HepG2 (cell line): ENCODE results near the gene TRIO. TPM values are rescaled to one million over a fixed set of nuclear protein-coding genes. Genes with fewer than 3 reads are reported as not detected.

Experiments used
- ATAC-seq: fragments of 200-7000 bp; cut with Tn5 transposase; 3 replicates; pipeline ENCODE4 v1.9.1; 2020; ENCODE audit warnings: mild to moderate bottlenecking, moderate library complexity
- BruUV-seq: library from RNA; stranded (reverse); fragments of 400-500 nt; replicated peaks from 2 replicates; lab custom pipeline; 2021; lab: Mats Ljungman, UMichigan
- CTCF ChIA-PET: fragments of 300-600 bp; formaldehyde crosslinking; extraction: SDS; loops from one replicate; lab custom pipeline; 2021; ENCODE audit warnings: low total read pairs, inconsistent platforms, low intra/inter-chr PET ratio; lab: Yijun Ruan, JAX
- POLR2A ChIA-PET: fragments of 350-600 bp; sonication (Branson Sonifier 250); formaldehyde crosslinking; loops from one replicate; lab custom pipeline; 2020; ENCODE audit warnings: antibody characterized with exemption, inconsistent platforms; lab: Yijun Ruan, JAX
- DNase-seq: peaks from one replicate; pipeline ENCODE4 v3.0.0-alpha.2; 2015; ENCODE audit warnings: low spot score
- FAIRE-seq: peaks from 3 replicates; lab custom pipeline; 2011; peaks lifted over from hg19 to GRCh38; lab: Jason Lieb, UNC
- H2AFZ ChIP-seq: one replicate; pipeline ENCODE4 v1.6.1; 2011; ENCODE audit warnings: low read length, inconsistent platforms
- H3K27ac ChIP-seq: fragments of 300-600 bp; 3 replicates; pipeline ENCODE4 v1.8.0; 2011; ENCODE audit warnings: mixed run types, mild to moderate bottlenecking, mixed read lengths, low read length, inconsistent platforms; ENCODE audit not compliant: insufficient read depth; ENCODE audit errors: extremely low read length
- H3K27me3 ChIP-seq, 2 experiments: fragments of 200-600 bp in 1 of 2; 2 replicates in 1 of 2; 3 replicates in 1 of 2; pipeline versions ENCODE4 v1.6.0 to v1.8.0; 2011; ENCODE audit warnings: low read length in 2 of 2, mild to moderate bottlenecking in 2 of 2, moderate library complexity in 2 of 2, inconsistent platforms in 1 of 2; ENCODE audit not compliant: insufficient read depth in 2 of 2, control insufficient read depth in 1 of 2
- H3K36me3 ChIP-seq, 2 experiments: fragments of 200-600 bp in 1 of 2; replicated peaks in 1 of 2; 2 replicates in 1 of 2; 3 replicates in 1 of 2; pipeline versions ENCODE4 v1.5.1 to v1.8.0; 2011; ENCODE audit warnings: low read length in 2 of 2, inconsistent platforms in 1 of 2; ENCODE audit not compliant: insufficient read depth in 2 of 2, control insufficient read depth in 1 of 2
- H3K4me1 ChIP-seq: 2 replicates; pipeline ENCODE4 v1.5.1; 2012; ENCODE audit warnings: low read length, inconsistent platforms; ENCODE audit not compliant: insufficient read depth
- H3K4me2 ChIP-seq: 2 replicates; pipeline ENCODE4 v1.6.0; 2011; ENCODE audit warnings: low read depth, low read length, inconsistent platforms
- H3K4me3 ChIP-seq, 3 experiments: fragments of 200-600 bp in 1 of 3; sonication (generic), shearing (Covaris generic) in 1 of 3; replicated peaks in 1 of 3; 2 replicates each; pipeline ENCODE4 v1.5.1; 2011 to 2016; ENCODE audit warnings: low read length in 3 of 3, inconsistent platforms in 2 of 3, low read depth in 2 of 3, mild to moderate bottlenecking in 2 of 3, control low read depth in 1 of 3, mixed read lengths in 1 of 3; ENCODE audit not compliant: insufficient read depth in 1 of 3
- H3K79me2 ChIP-seq: one replicate; pipeline ENCODE4 v1.6.1; 2011; ENCODE audit warnings: low read length, inconsistent platforms; ENCODE audit not compliant: insufficient read depth
- H3K9ac ChIP-seq: 2 replicates; pipeline ENCODE4 v1.6.0; 2011; ENCODE audit warnings: mild to moderate bottlenecking, low read depth, low read length, inconsistent platforms; ENCODE audit not compliant: insufficient read depth
- H3K9me3 ChIP-seq: 2 replicates; pipeline ENCODE4 v1.5.1; 2012; ENCODE audit warnings: mild to moderate bottlenecking, low read length
- H4K20me1 ChIP-seq: 2 replicates; pipeline ENCODE4 v1.6.0; 2011; ENCODE audit warnings: inconsistent platforms, mild to moderate bottlenecking, low read length, moderate library complexity; ENCODE audit not compliant: insufficient read depth
- BRF2 ChIP-seq: sonication (generic); formaldehyde crosslinking; IDR thresholded peaks from 2 replicates; pipeline ENCODE4 v1.8.1; 2022; ENCODE audit warnings: mild to moderate bottlenecking, missing genetic modification reagents
- E2F2 ChIP-seq: sonication (generic); formaldehyde crosslinking; IDR thresholded peaks from 2 replicates; pipeline ENCODE4 v1.4.0; 2020; ENCODE audit warnings: missing genetic modification reagents, borderline replicate concordance
- FOXJ3 ChIP-seq: sonication (generic); formaldehyde crosslinking; IDR thresholded peaks from 2 replicates; pipeline ENCODE4 v1.4.0; 2020; ENCODE audit warnings: missing genetic modification reagents, mild to moderate bottlenecking, borderline replicate concordance
- GPN1 ChIP-seq: sonication (generic); formaldehyde crosslinking; IDR thresholded peaks from 2 replicates; pipeline ENCODE4 v1.5.1; 2020; ENCODE audit warnings: missing genetic modification reagents, borderline replicate concordance
- NCOA2 ChIP-seq: sonication (generic); formaldehyde crosslinking; IDR thresholded peaks from 2 replicates; pipeline ENCODE4 v1.8.0; 2022; ENCODE audit warnings: inconsistent platforms
- NR2C2 ChIP-seq: sonication (generic); formaldehyde crosslinking; IDR thresholded peaks from 2 replicates; pipeline ENCODE4 v1.4.0; 2020; ENCODE audit warnings: missing genetic modification reagents, mild to moderate bottlenecking, moderate library complexity, borderline replicate concordance
- SATB2 ChIP-seq: sonication (generic); formaldehyde crosslinking; IDR thresholded peaks from 2 replicates; pipeline ENCODE4 v1.5.0; 2020; ENCODE audit warnings: missing genetic modification reagents
- TRIM22 ChIP-seq: fragments of 450-650 bp; IDR thresholded peaks from 2 replicates; pipeline ENCODE4 v1.6.1; 2017
- ZBTB20 ChIP-seq: sonication (generic); formaldehyde crosslinking; IDR thresholded peaks from 2 replicates; pipeline ENCODE4 v1.8.1; 2023; ENCODE audit warnings: missing genetic modification reagents, low read depth, mild to moderate bottlenecking, borderline replicate concordance
- ZNF205 ChIP-seq: IDR thresholded peaks from 2 replicates; pipeline ENCODE4 v1.6.1; 2018; ENCODE audit warnings: missing biosample characterization, missing genetic modification reagents
- ZNF234 ChIP-seq: sonication (generic); formaldehyde crosslinking; conservative IDR thresholded peaks from 2 replicates; pipeline ENCODE4 v1.5.1; 2020; ENCODE audit warnings: mild to moderate bottlenecking, missing genetic modification reagents
- ZNF354B ChIP-seq: sonication (generic); formaldehyde crosslinking; IDR thresholded peaks from 2 replicates; pipeline ENCODE4 v1.8.0; 2022; ENCODE audit warnings: mild to moderate bottlenecking, missing genetic modification reagents
- ZNF484 ChIP-seq: sonication (generic); formaldehyde crosslinking; IDR thresholded peaks from 2 replicates; pipeline ENCODE4 v1.5.1; 2020; ENCODE audit warnings: mild to moderate bottlenecking, low read depth, missing genetic modification reagents, borderline replicate concordance
- ZNF512 ChIP-seq: sonication (generic); formaldehyde crosslinking; IDR thresholded peaks from 2 replicates; pipeline ENCODE4 v1.4.0; 2020; ENCODE audit warnings: mild to moderate bottlenecking, missing genetic modification reagents
- WGBS: methylation state at CpG from one replicate; pipeline ENCODE4 v1.1.6; 2017; ENCODE audit warnings: low lambda C conversion rate; 5-methylcytosine and 5-hydroxymethylcytosine counted together
- in situ Hi-C: cut with HindIII; loops from 2 replicates; pipeline ENCODE4 v1.10.0; 2017; ENCODE audit warnings: low pct_unique_long_range_greater_than_20kb; ENCODE audit not compliant: extremely low pct_ligation_motif_present
- intact Hi-C: fragments of 100-400 bp; cut with micrococcal nuclease; formaldehyde crosslinking; loops from one replicate; pipeline ENCODE4 v1.10.0; 2022; ENCODE audit not compliant: unreplicated experiment
- polyA plus RNA-seq, 8 experiments: library from polyadenylated mRNA; depleted of rRNA in 3 of 8; stranded (reverse) in 7 of 8; unstranded in 1 of 8; fragments of >200 nt; fragmentation: Illumina TruSeq in 4 of 8; extraction: Trizol in 4 of 8; gene quantifications; 2 replicates each; pipeline versions ENCODE4 v1.2.1 to v1.2.3, GENCODE V29; 2011 to 2016; ENCODE audit warnings: low read depth in 4 of 8, missing spikeins in 1 of 8, mixed read lengths in 1 of 8; ENCODE audit not compliant: insufficient read depth in 1 of 8
- total RNA-seq, 5 experiments: library from RNA; depleted of rRNA; stranded (reverse); fragments of >200 nt; fragmentation: Illumina TruSeq; extraction: Trizol; gene quantifications; 2 replicates each; pipeline ENCODE4 v1.2.3, GENCODE V29; 2016; ENCODE audit warnings: low read depth in 1 of 5

Gene TRIO
- total and polyA plus RNA-seq, 2 of the 13 experiments (the other 11 are each of a cell fraction or from before 2014, with no cell fraction given) = 45.2 to 45.9 TPM

GRCh38 chr5:14261235-14261634 is 118.1 kb downstream of the TRIO start (continued):
- TF ChIP-seq ZBTB20 (CRISPR knock-in tag) = no peak

- H4K20me1 ChIP-seq = peaks cover 12% of the 10 kb centered on the region
- no peaks in the 10 kb centered on the region for H3K27me3 ChIP-seq
- no peaks in the 10 kb centered on the region for H3K36me3 ChIP-seq
- in situ Hi-C loops = loop anchor here (10.0 kb wide), 1 partner anchor 117 kb away; the partner anchor contains the start of gene TRIO
- ATAC-seq = no peak
- TF ChIP-seq ZNF484 (no peak), ZNF512 (CRISPR knock-in tag) (no peak), NCOA2 (CRISPR knock-in tag) (no peak), NR2C2 (no peak), ZNF354B (CRISPR knock-in tag) (no peak), ZNF234 (no peak), TRIM22 (no peak), BRF2 (no peak), SATB2 (CRISPR knock-in tag) (no peak), FOXJ3 (CRISPR knock-in tag) (no peak), GPN1 (CRISPR knock-in tag) (no peak), E2F2 (CRISPR knock-in tag) (no peak), ZNF205 (CRISPR knock-in tag) (no peak)
- no peak for DNase-seq
- H3K4me2 ChIP-seq = no peak overlapping the region
- ChIA-PET CTCF (no interaction called here), POLR2A (no interaction called here)
- no peak overlapping the region for H3K4me3 ChIP-seq
- BruUV-seq = no TSS peak
- no peak overlapping the region for H2AFZ ChIP-seq
- no peak for FAIRE-seq
- no peaks in the 10 kb centered on the region for H3K9me3 ChIP-seq
- no peak overlapping the region for H3K27ac ChIP-seq
- intact Hi-C loops = no loop called here
- H3K79me2 ChIP-seq = peaks cover 81% of the 10 kb centered on the region
- H3K4me1 ChIP-seq = peaks cover 52% of the 10 kb centered on the region
- no peak overlapping the region for H3K9ac ChIP-seq
- WGBS = 97% methylated on average over 12 of the region's 12 CpGs
Observed at GRCh38 chr5:14261856-14262611, 118.9 kb downstream of the TRIO start.
